Measurements from ENCODE around the gene JMJD6. TPM values are rescaled to one million over a fixed set of nuclear protein-coding genes. Genes with fewer than 3 reads are reported as not detected.

JMJD6 gene
- total and polyA plus RNA-seq, 2 experiments from 2014 or later = 11.4 to 12.8 TPM

DNA sequence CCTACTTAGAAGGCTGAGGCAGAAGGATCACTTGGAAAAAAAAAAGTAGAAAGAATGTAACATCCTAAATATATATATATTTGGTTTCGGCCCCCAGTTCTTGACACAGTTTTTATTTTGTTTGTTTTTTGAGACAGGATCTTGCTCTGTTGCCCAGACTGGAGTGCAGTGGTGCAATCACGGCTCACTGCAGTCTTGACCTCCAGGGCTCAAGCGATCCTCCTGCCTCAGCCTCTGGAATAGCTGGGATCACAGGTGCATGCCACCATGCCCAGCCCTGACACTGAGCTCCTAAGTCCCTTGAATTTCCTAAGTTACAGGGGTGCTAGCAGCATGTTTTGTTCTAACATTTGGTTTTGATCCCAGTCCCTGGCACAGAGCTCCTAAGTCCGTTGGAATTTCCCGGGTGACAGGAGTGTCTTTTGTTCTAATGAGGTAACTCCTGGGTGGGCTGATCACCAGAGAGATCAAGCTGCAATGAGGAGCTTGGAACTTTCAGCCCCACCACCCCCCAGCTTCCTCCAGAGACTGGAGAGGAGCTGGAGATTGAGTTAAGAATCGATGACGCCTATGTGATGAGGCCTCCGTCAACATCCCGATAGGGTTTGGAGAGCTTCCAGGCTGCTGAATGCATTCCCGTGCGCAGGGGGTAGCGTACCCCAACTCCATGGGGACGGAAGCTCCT is 35.7 kb downstream of the JMJD6 start (continued):
- TF ChIP-seq ZNF462 (CRISPR knock-in tag; IDR thresholded peaks at IDR 0.05) (no peak), POLR2AphosphoS5 (IDR thresholded peaks at IDR 0.05; ENCODE audit: low read depth) (no peak), CREB1 (CRISPR knock-in tag; IDR thresholded peaks at IDR 0.05; ENCODE audit: low read depth) (no peak), NANOG (IDR thresholded peaks at IDR 0.05; ENCODE audit: borderline replicate concordance) (no peak)
- TF ChIP-seq, protein P1, sequence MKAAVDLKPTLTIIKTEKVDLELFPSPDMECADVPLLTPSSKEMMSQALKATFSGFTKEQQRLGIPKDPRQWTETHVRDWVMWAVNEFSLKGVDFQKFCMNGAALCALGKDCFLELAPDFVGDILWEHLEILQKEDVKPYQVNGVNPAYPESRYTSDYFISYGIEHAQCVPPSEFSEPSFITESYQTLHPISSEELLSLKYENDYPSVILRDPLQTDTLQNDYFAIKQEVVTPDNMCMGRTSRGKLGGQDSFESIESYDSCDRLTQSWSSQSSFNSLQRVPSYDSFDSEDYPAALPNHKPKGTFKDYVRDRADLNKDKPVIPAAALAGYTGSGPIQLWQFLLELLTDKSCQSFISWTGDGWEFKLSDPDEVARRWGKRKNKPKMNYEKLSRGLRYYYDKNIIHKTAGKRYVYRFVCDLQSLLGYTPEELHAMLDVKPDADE (IDR thresholded peaks at IDR 0.05) = no peak

DNA sequence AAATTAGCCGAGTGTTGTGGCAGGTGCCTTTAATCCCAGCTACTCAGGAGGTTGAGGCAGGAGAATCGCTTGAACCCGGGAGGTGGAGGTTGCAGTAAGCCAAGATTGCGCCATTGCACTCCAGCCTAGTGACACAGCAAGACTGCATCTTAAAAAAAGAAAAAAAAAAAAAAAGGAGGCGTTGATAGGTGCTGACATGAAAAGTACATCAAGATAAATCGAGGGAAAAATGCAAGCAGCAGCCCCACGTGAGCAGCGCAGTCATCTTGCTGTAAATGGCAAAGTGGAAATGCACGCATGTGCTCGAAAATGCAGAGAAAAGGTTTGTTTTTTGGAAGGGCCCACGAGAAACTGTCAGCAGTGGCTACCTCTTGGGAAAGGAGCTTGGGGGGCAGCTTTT is 36.5 kb downstream of the JMJD6 start:
- Histone ChIP-seq H3F3A (replicated peaks; ENCODE audit: low read depth) (no peaks in the 10 kb centered on the region), H3K79me2 (replicated peaks; ENCODE audit: insufficient read depth) (no peaks in the 10 kb centered on the region), H3K27ac (ENCODE audit: low read depth) (no peak overlapping the region), H3K4me1 (ENCODE audit: insufficient read depth) (peaks cover 4% of the 10 kb centered on the region; the same call in 1 of the 2 replicates), H3K36me3 (ENCODE audit: insufficient read depth) (no peaks in the 10 kb centered on the region), H2AFZ (no peak overlapping the region), H3K4me2 (no peak overlapping the region), H3K27me3 (ENCODE audit: insufficient read depth) (no peaks in the 10 kb centered on the region), H3K9me2 (ENCODE audit: insufficient read depth) (no peaks in the 10 kb centered on the region), H3K4me3 (no peak overlapping the region), H4K20me1 (replicated peaks; ENCODE audit: insufficient read depth) (no peaks in the 10 kb centered on the region)
- Mint-ChIP-seq H3K27me3 (ENCODE audit: insufficient read depth, low read depth, poor library complexity) (peaks cover 5% of the 10 kb centered on the region), H3K4me1 (peaks cover 34% of the 10 kb centered on the region), H3K27ac (no peak overlapping the region), H3K36me3 (ENCODE audit: low read depth) (no peaks in the 10 kb centered on the region), H3K9me3 (no peaks in the 10 kb centered on the region), H3K4me3 (no peak overlapping the region)
- ATAC-seq = no peak
- DNase-seq (ENCODE audit: low spot score) = no peak
- no peak for TF ChIP-seq EZH2phosphoT487 (IDR thresholded peaks at IDR 0.05; ENCODE audit: unreplicated experiment)
- TF ChIP-seq, protein P2, sequence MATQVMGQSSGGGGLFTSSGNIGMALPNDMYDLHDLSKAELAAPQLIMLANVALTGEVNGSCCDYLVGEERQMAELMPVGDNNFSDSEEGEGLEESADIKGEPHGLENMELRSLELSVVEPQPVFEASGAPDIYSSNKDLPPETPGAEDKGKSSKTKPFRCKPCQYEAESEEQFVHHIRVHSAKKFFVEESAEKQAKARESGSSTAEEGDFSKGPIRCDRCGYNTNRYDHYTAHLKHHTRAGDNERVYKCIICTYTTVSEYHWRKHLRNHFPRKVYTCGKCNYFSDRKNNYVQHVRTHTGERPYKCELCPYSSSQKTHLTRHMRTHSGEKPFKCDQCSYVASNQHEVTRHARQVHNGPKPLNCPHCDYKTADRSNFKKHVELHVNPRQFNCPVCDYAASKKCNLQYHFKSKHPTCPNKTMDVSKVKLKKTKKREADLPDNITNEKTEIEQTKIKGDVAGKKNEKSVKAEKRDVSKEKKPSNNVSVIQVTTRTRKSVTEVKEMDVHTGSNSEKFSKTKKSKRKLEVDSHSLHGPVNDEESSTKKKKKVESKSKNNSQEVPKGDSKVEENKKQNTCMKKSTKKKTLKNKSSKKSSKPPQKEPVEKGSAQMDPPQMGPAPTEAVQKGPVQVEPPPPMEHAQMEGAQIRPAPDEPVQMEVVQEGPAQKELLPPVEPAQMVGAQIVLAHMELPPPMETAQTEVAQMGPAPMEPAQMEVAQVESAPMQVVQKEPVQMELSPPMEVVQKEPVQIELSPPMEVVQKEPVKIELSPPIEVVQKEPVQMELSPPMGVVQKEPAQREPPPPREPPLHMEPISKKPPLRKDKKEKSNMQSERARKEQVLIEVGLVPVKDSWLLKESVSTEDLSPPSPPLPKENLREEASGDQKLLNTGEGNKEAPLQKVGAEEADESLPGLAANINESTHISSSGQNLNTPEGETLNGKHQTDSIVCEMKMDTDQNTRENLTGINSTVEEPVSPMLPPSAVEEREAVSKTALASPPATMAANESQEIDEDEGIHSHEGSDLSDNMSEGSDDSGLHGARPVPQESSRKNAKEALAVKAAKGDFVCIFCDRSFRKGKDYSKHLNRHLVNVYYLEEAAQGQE (IDR thresholded peaks at IDR 0.05; ENCODE audit: unreplicated experiment) = no peak

All from GM23338 (cell line).